Measurements from ENCODE around the gene NFIC.
"Not testable (repeated sequence)": the region's sequence is repeated elsewhere in the genome, so short reads cannot be mapped to it uniquely, and the experiment has no call there.

NFIC gene

DNA sequence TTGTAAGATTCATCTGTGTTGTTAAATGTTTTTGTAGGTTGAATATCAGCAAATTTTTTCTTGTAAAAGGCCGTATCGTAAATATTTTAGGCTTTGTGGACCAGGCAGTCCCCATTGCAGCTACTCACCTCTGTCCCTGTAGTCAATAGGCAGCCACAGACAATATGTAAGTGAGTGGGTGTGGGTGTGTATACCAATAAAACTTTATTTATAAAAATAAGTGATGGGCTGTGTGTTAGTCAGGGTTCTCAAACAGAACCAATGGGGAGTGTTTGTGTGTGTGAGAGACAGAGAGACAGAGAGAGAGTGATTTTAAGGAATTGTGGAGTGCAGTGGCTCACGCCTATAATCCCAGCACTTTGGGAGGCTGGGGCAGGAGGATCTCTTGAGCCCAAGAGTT is 37.6 kb upstream of the NFIC start:
- no peaks in the 10 kb centered on the region for H3K4me1 ChIP-seq (ENCODE audit: control insufficient read depth, insufficient read depth, low read length)
- H3K9ac ChIP-seq (ENCODE audit: low read depth, low read length), result no peak overlapping the region
- H3K9me3 ChIP-seq (ENCODE audit: control insufficient read depth, insufficient read depth, low read length), result no peaks in the 10 kb centered on the region
- H3K27me3 ChIP-seq (ENCODE audit: control insufficient read depth, insufficient read depth, low read length), result peaks cover 14% of the 10 kb centered on the region
- H3K4me3 ChIP-seq (ENCODE audit: low read depth, low read length), result no peak overlapping the region
- H3K36me3 ChIP-seq (ENCODE audit: control insufficient read depth, insufficient read depth, low read length), result no peaks in the 10 kb centered on the region

DNA sequence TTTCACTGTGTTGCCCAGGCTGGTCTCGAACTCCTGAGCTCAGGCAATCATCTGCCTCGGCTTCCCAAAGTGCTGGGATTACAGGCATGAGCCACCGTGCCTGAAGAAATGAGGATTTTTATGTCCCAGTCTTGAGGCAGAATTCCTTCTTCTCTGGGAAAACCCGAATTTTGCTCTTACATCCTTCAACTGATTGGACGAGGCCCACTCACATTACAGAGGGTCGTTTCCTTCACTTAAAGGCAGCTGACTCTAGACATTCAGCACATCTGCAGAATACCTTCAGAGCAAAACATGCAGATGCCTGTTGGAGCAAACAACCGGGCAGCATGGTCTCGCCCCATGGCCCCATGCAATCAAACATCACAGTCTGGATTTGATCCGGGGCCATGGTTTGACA is 36.3 kb upstream of the NFIC start:
- H3K36me3 ChIP-seq (ENCODE audit: control insufficient read depth, insufficient read depth, low read length), result no peaks in the 10 kb centered on the region
- no peaks in the 10 kb centered on the region for H3K4me1 ChIP-seq (ENCODE audit: control insufficient read depth, insufficient read depth, low read length)
- peaks cover 14% of the 10 kb centered on the region for H3K27me3 ChIP-seq (ENCODE audit: control insufficient read depth, insufficient read depth, low read length)
- H3K4me3 ChIP-seq (ENCODE audit: low read depth, low read length), result no peak overlapping the region
- no peaks in the 10 kb centered on the region for H3K9me3 ChIP-seq (ENCODE audit: control insufficient read depth, insufficient read depth, low read length)
- H3K9ac ChIP-seq (ENCODE audit: low read depth, low read length), result no peak overlapping the region

DNA sequence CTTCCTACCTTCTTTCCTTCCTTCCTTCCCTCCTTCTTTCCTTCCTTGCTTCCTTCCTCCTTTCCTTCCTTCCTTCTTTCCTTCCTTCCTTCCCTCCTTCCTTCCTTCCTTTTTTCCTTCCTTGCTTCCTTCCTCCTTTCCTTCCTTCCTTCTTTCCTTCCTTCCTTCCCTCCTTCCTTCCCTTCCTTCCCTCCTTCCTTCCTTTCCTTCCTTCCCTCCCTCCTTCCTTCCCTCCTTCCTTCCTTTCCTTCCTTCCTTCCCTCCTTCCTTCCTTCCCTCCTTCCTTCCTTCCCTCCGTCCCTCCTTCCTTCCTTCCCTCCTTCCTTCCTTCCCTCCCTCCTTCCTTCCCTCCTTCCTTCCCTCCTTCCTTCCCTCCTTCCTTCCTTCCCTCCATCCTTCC is 34.2 kb upstream of the NFIC start:
- H3K9me3 ChIP-seq (ENCODE audit: control insufficient read depth, insufficient read depth, low read length); H3K4me3 ChIP-seq (ENCODE audit: low read depth, low read length); H3K4me1 ChIP-seq (ENCODE audit: control insufficient read depth, insufficient read depth, low read length); H3K9ac ChIP-seq (ENCODE audit: low read depth, low read length); H3K36me3 ChIP-seq (ENCODE audit: control insufficient read depth, insufficient read depth, low read length): not testable (repeated sequence)
- peaks cover 14% of the 10 kb centered on the region for H3K27me3 ChIP-seq (ENCODE audit: control insufficient read depth, insufficient read depth, low read length)

DNA sequence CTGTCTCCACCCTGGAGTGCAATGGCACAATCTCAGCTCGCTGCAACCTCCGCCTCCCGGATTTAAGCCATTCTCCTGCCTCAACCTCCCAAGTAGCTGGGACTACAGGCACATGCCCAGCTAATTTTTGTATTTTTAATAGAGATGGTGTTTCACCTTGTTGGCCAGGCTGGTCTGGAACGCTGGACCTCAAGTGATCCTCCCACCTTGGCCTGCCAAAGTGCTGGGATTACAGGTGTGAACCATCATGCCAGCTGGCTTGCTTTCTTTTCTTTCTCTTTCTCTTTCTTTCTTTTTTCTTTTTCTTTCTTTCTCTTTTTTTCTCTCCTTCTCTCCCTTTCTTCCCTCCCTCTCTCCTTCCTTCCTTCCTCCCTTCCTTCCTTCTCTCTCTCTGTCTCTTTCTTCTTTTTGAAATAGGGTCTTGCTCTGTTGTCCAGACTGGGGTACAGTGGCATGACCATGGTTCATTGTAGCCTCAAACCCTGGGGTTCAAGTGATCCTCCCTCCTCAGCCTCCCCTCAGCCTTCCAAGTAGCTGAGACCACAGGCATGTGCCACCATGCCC is 33.3 kb upstream of the NFIC start:
- no peaks in the 10 kb centered on the region for H3K9me3 ChIP-seq (ENCODE audit: control insufficient read depth, insufficient read depth, low read length)
- no peak overlapping the region for H3K9ac ChIP-seq (ENCODE audit: low read depth, low read length)
- no peak overlapping the region for H3K4me3 ChIP-seq (ENCODE audit: low read depth, low read length)
- no peaks in the 10 kb centered on the region for H3K4me1 ChIP-seq (ENCODE audit: control insufficient read depth, insufficient read depth, low read length)
- peaks cover 14% of the 10 kb centered on the region for H3K27me3 ChIP-seq (ENCODE audit: control insufficient read depth, insufficient read depth, low read length)
- H3K36me3 ChIP-seq (ENCODE audit: control insufficient read depth, insufficient read depth, low read length), result no peaks in the 10 kb centered on the region

DNA sequence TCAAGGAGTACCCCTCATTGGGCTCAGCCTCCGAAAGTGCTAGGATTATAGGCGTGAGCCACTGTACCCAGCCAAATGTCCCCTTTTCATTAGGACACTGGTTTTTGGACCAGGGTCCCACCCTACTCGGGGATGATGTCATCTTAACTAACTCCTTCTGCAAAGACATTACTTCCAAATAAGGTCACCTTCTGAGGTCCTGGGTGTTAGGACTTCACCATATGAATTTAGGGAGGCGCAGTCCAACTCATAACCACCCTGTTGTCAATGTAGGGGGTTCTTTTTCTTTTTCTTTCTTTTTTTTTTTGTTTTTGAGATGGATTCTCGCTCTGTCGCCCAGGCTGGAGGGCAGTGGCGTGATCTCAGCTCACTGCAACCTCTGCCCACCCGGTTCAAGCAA is 32.7 kb upstream of the NFIC start:
- Histone ChIP-seq H3K4me3 (ENCODE audit: low read depth, low read length) (no peak overlapping the region), H3K9me3 (ENCODE audit: control insufficient read depth, insufficient read depth, low read length) (no peaks in the 10 kb centered on the region), H3K9ac (ENCODE audit: low read depth, low read length) (no peak overlapping the region), H3K4me1 (ENCODE audit: control insufficient read depth, insufficient read depth, low read length) (no peaks in the 10 kb centered on the region), H3K36me3 (ENCODE audit: control insufficient read depth, insufficient read depth, low read length) (no peaks in the 10 kb centered on the region), H3K27me3 (ENCODE audit: control insufficient read depth, insufficient read depth, low read length) (peaks cover 14% of the 10 kb centered on the region)

DNA sequence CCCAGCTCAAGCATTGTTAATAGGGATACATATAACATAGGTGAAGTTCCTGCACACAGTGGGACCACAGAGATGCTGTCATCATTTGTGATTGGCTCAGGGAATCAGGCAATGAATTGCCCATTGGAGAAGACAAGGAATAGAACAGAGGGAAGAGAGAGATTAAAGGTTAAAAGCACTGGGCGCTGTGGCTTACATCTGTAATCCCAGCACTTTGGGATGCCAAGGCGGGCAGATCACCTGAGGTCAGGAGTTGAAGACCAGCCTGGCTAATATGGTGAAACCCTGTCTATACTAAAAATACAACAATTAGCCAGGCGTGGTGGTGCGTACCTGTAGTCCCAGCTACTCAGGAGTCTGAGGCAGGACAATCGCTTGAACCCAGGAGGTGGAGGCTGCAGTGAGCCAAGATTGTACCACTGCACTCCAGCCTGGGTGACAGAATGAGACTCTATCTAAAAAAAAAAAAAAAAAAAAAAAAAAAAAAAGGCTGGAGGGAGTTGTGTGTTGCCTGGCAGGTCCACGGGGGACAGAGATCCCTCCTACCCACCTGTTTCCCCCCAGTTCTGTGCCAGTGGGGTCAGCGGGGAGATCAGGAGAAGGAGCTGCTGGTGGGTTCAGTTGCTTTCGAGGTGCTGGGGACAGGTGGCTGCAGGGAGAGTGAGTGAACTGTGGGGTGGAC is 31.5 kb upstream of the NFIC start:
- not testable (repeated sequence) for H3K36me3 ChIP-seq (ENCODE audit: control insufficient read depth, insufficient read depth, low read length)
- peaks cover 14% of the 10 kb centered on the region for H3K27me3 ChIP-seq (ENCODE audit: control insufficient read depth, insufficient read depth, low read length)

DNA sequence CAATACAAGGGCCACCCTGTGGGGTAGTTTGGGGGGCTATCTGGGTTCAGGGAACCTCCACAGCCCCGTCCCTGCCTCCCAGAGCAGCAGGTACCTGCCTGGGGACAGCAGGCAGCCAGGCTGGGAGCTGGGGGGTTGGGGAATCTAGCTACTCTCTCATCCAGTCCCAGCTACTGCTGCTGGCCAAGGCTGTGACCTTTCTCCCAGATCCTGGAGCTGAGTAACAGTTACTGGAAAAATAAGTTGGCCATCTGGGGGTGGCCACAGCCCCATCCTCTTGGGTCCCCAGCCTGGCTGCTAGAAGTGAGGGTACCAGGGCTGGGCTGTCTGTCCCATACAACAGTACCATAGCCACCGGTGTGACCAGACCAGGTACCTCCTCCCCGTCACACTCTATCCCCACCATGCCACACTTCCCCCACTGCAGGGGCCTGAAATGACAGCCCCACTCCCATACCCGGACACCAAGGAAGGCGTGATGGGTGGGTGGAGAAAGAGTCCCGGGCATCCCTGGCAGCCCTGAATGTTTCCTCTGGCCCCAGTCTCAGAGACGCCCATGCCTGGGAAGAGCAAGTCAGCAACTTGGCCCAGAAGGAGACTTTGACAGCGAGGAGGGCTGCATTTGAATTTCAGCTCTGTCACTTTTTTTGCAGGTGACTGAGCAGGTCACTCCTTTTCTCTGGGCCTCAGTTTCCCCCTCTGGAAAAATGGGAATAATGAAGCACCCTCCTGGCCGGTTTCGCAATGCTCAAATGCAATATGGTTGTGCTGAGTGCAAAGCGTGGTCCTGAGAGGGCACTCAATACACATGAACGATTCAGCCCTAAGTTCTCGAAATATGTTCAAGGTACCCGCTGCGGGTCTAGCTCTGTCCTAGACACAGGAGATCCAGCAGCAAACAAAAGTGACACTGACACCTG is 30.7 kb upstream of the NFIC start:
- Histone ChIP-seq H3K4me1 (ENCODE audit: control insufficient read depth, insufficient read depth, low read length) (no peaks in the 10 kb centered on the region), H3K4me3 (ENCODE audit: low read depth, low read length) (no peak overlapping the region), H3K9ac (ENCODE audit: low read depth, low read length) (no peak overlapping the region), H3K9me3 (ENCODE audit: control insufficient read depth, insufficient read depth, low read length) (no peaks in the 10 kb centered on the region), H3K27me3 (ENCODE audit: control insufficient read depth, insufficient read depth, low read length) (peaks cover 14% of the 10 kb centered on the region), H3K36me3 (ENCODE audit: control insufficient read depth, insufficient read depth, low read length) (no peaks in the 10 kb centered on the region)

More for the DNA sequence above, 31.5 kb upstream of the NFIC start:
- H3K4me3 ChIP-seq (ENCODE audit: low read depth, low read length); H3K9me3 ChIP-seq (ENCODE audit: control insufficient read depth, insufficient read depth, low read length); H3K4me1 ChIP-seq (ENCODE audit: control insufficient read depth, insufficient read depth, low read length); H3K9ac ChIP-seq (ENCODE audit: low read depth, low read length): not testable (repeated sequence)

DNA sequence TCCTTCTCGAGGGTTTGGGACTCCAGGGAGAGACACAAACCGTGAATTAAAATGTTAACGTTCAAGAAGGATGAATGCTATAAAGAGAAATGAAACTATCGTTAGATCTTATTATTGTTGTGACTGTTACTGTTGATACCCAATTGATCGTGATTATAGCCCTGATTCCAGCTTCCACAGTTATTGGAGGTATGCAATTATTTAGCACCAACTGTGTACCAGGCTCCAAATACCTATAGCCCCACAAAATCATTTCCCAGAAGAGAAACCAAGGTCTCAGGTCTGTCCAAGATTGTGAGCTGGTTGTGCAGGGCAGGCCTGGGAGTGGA is 30.1 kb upstream of the NFIC start:
- no peaks in the 10 kb centered on the region for H3K4me1 ChIP-seq (ENCODE audit: control insufficient read depth, insufficient read depth, low read length)
- H3K27me3 ChIP-seq (ENCODE audit: control insufficient read depth, insufficient read depth, low read length), result peaks cover 12% of the 10 kb centered on the region
- H3K9me3 ChIP-seq (ENCODE audit: control insufficient read depth, insufficient read depth, low read length), result no peaks in the 10 kb centered on the region
- H3K36me3 ChIP-seq (ENCODE audit: control insufficient read depth, insufficient read depth, low read length), result no peaks in the 10 kb centered on the region
- H3K4me3 ChIP-seq (ENCODE audit: low read depth, low read length), result no peak overlapping the region
- no peak overlapping the region for H3K9ac ChIP-seq (ENCODE audit: low read depth, low read length)

DNA sequence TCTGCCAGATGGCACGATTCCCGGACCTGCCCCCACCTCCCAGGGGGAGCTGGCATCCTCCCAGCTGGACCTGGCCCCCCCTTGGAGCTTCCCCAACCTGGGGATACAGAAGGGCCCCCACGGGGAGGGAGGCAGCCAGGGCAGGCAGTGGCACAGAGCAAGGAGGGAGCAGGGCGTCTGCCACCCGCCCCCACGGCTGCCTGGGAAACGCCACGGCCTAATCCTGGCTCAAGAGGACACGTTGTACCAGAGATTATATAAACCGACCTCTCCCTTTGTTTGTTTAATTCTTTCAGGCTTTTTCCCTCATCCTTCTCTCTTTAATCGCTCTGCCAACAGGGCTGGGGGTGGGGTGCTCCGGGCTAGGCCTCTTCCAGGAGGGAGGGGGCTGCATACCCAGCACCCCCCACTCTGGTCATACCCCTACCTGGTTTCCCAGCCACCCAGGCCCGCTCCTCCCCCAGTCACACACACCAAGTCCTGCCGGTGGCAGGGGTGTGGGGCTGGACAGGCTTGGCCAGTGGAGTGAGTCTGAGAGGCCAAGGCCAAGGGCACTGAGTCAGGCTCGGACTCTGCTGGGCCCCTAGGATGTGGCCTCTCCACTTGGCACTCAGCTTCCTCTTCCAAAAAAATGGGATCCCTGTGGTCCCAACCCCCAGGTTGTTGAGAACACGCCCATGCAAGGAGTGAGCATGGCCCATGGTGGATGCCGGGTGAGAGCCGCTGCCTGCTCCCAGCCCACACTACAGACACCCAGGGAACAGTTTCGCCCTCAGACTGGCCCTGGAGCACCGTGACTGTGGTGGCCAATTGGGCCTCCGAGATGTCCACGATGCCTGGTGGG is 29.5 kb upstream of the NFIC start:
- no peak overlapping the region for H3K9ac ChIP-seq (ENCODE audit: low read depth, low read length)
- H3K4me3 ChIP-seq (ENCODE audit: low read depth, low read length), result no peak overlapping the region
- H3K9me3 ChIP-seq (ENCODE audit: control insufficient read depth, insufficient read depth, low read length), result no peaks in the 10 kb centered on the region
- no peaks in the 10 kb centered on the region for H3K4me1 ChIP-seq (ENCODE audit: control insufficient read depth, insufficient read depth, low read length)
- H3K36me3 ChIP-seq (ENCODE audit: control insufficient read depth, insufficient read depth, low read length), result no peaks in the 10 kb centered on the region
- H3K27me3 ChIP-seq (ENCODE audit: control insufficient read depth, insufficient read depth, low read length), result peaks cover 10% of the 10 kb centered on the region

DNA sequence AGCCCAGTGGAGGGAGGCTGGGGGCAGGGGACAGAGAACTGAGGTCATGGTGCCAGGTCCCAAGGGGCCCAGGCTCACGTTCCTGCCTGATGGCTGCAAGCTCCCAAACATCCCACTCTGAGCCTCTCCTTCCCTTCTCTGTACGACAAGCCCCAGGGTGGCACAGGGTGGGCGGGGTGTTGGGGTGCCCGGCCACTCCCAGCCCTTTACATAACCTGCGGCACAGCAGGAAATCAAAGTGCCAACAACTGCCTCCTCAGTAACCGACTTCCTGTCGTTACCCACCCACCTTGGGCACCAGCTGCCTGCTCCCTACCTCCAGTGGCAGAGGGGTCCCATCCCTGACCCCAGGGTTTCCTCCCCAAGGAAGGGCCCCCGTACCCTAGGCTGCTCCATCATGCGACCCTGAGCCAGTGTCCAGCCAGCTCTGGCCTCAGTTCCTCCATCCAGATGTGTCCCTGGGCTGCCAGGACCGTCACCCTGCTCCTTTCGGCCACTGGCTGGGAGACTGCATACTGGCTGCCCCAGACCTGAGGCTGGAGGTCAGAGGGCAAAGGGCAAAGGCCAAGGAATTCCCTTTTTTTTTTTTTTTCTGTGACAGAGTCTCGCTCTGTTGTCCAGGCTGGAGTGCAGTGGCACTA is 27.7 kb upstream of the NFIC start:
- Histone ChIP-seq H3K4me1 (ENCODE audit: control insufficient read depth, insufficient read depth, low read length) (no peaks in the 10 kb centered on the region), H3K4me3 (ENCODE audit: low read depth, low read length) (no peak overlapping the region), H3K9me3 (ENCODE audit: control insufficient read depth, insufficient read depth, low read length) (no peaks in the 10 kb centered on the region), H3K36me3 (ENCODE audit: control insufficient read depth, insufficient read depth, low read length) (no peaks in the 10 kb centered on the region), H3K9ac (ENCODE audit: low read depth, low read length) (no peak overlapping the region), H3K27me3 (ENCODE audit: control insufficient read depth, insufficient read depth, low read length) (no peaks in the 10 kb centered on the region)

DNA sequence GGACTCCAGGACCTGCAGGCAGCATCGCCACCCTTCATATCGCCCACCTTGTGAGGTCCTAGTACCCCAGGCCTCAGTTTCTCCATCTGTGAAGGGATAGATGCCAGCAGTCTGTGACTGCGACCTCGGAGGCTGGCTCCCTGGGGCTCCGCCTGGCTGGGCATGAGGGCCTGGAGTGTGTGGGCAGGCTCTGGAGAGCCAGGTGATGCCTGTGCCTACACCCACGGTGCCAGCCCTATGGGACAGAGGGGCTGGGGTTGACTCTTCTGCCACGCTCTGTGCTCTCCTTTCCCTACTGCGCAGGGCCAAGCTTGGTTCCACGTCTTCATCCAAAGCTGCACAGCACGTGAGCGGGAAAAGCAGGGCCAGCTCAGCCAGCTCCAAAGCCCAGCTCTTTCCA is 26.0 kb upstream of the NFIC start:
- no peaks in the 10 kb centered on the region for H3K9me3 ChIP-seq (ENCODE audit: control insufficient read depth, insufficient read depth, low read length)
- no peaks in the 10 kb centered on the region for H3K36me3 ChIP-seq (ENCODE audit: control insufficient read depth, insufficient read depth, low read length)
- no peaks in the 10 kb centered on the region for H3K27me3 ChIP-seq (ENCODE audit: control insufficient read depth, insufficient read depth, low read length)
- H3K4me1 ChIP-seq (ENCODE audit: control insufficient read depth, insufficient read depth, low read length), result no peaks in the 10 kb centered on the region
- H3K4me3 ChIP-seq (ENCODE audit: low read depth, low read length), result no peak overlapping the region
- no peak overlapping the region for H3K9ac ChIP-seq (ENCODE audit: low read depth, low read length)

All from iPS-15b (cell line).